GM21737 (cell line): ENCODE data around the gene MTUS2.
"Not testable (repeated sequence)": the region's sequence is repeated elsewhere in the genome, so short reads cannot be mapped to it uniquely, and the experiment has no call there.

Source experiments
- ATAC-seq: cut with Tn5 transposase; IDR thresholded peaks from one replicate; pipeline ENCODE4 v1.9.1; 2021; ENCODE audit warnings: mild to moderate bottlenecking, moderate library complexity; ENCODE audit not compliant: unreplicated experiment

The MTUS2 gene

GRCh38 chr13:29294821-29295220, 474.7 kb downstream of the MTUS2 start:
- no peak for ATAC-seq

- no peak for ATAC-seq
Observed at GRCh38 chr13:29301027-29301426, 480.9 kb downstream of the MTUS2 start.

- ATAC-seq, result no peak
Observed at GRCh38 chr13:29304148-29304547, 484.0 kb downstream of the MTUS2 start.

GRCh38 chr13:29310806-29311205, 490.7 kb downstream of the MTUS2 start:
- no peak for ATAC-seq

GRCh38 chr13:29315847-29316246, 495.7 kb downstream of the MTUS2 start:
- no peak for ATAC-seq

- no peak for ATAC-seq
Observed at GRCh38 chr13:29317828-29318227, 497.7 kb downstream of the MTUS2 start.

GRCh38 chr13:29318741-29319140, 498.6 kb downstream of the MTUS2 start:
- no peak for ATAC-seq

- no peak for ATAC-seq
Observed at GRCh38 chr13:29319451-29319850, 499.3 kb downstream of the MTUS2 start.

- no peak for ATAC-seq
Observed at GRCh38 chr13:29323954-29324353, 503.8 kb downstream of the MTUS2 start.

- no peak for ATAC-seq
Observed at GRCh38 chr13:29324601-29325000, 504.5 kb downstream of the MTUS2 start.

GRCh38 chr13:29328501-29328900, 508.4 kb downstream of the MTUS2 start:
- ATAC-seq, result no peak

GRCh38 chr13:29336356-29336755, 516.2 kb downstream of the MTUS2 start:
- ATAC-seq, result no peak

- no peak for ATAC-seq
Observed at GRCh38 chr13:29339386-29340272, 519.5 kb downstream of the MTUS2 start.

GRCh38 chr13:29345860-29346582, 525.9 kb downstream of the MTUS2 start:
- ATAC-seq, result not testable (repeated sequence)

- ATAC-seq, result no peak
Observed at GRCh38 chr13:29355029-29355428, 534.9 kb downstream of the MTUS2 start.

GRCh38 chr13:29359181-29359580, 539.0 kb downstream of the MTUS2 start:
- ATAC-seq, result no peak

- no peak for ATAC-seq
Observed at GRCh38 chr13:29361716-29362115, 541.6 kb downstream of the MTUS2 start.

GRCh38 chr13:29362849-29363604, 542.9 kb downstream of the MTUS2 start:
- ATAC-seq, result peak; percentile 62

GRCh38 chr13:29369060-29369743, 549.1 kb downstream of the MTUS2 start:
- no peak for ATAC-seq

- ATAC-seq, result no peak
Observed at GRCh38 chr13:29379281-29379680, 559.1 kb downstream of the MTUS2 start.

- no peak for ATAC-seq
Observed at GRCh38 chr13:29379865-29380264, 559.7 kb downstream of the MTUS2 start.
